HL-60/S4 treated with phorbol 12-myristate 13-acetate at 8.2 ng/mL for 4 days and 3 days (cell line): ENCODE data around the gene SYNGR1.
"Not testable (repeated sequence)": the region's sequence is repeated elsewhere in the genome, so short reads cannot be mapped to it uniquely, and the experiment has no call there.

Experiments
- in situ Hi-C: fragments of 300-500 bp; cut with MboI; formaldehyde crosslinking; loops from 2 replicates; pipeline ENCODE4 v1.15.0; 2022; ENCODE audit warnings: low sequenced_read_pairs

SYNGR1 gene

GRCh38 chr22:39350757-39351688, 1.2 kb downstream of the SYNGR1 start:
- in situ Hi-C loops: no loop called here

- in situ Hi-C loops: no loop called here
Measured at GRCh38 chr22:39351689-39352214, 2.0 kb downstream of the SYNGR1 start.

- in situ Hi-C loops: no loop called here
Measured at GRCh38 chr22:39352306-39352891, 2.6 kb downstream of the SYNGR1 start.

- in situ Hi-C loops: no loop called here
Measured at GRCh38 chr22:39353346-39353745, 3.6 kb downstream of the SYNGR1 start.

GRCh38 chr22:39355080-39355479, 5.3 kb downstream of the SYNGR1 start:
- in situ Hi-C loops: no loop called here

- in situ Hi-C loops: not testable (repeated sequence)
Measured at GRCh38 chr22:39355805-39356204, 6.0 kb downstream of the SYNGR1 start.

- in situ Hi-C loops: no loop called here
Measured at GRCh38 chr22:39356464-39356863, 6.7 kb downstream of the SYNGR1 start.

GRCh38 chr22:39357110-39358108, 7.6 kb downstream of the SYNGR1 start:
- in situ Hi-C loops: not testable (repeated sequence)

GRCh38 chr22:39358197-39358596, 8.4 kb downstream of the SYNGR1 start:
- in situ Hi-C loops: not testable (repeated sequence)

- in situ Hi-C loops: no loop called here
Measured at GRCh38 chr22:39359659-39360195, 9.9 kb downstream of the SYNGR1 start.

- in situ Hi-C loops: no loop called here
Measured at GRCh38 chr22:39360242-39360641, 10.5 kb downstream of the SYNGR1 start.

- in situ Hi-C loops: no loop called here
Measured at GRCh38 chr22:39360674-39361413, 11.1 kb downstream of the SYNGR1 start.

GRCh38 chr22:39361496-39361895, 11.7 kb downstream of the SYNGR1 start:
- in situ Hi-C loops: no loop called here

GRCh38 chr22:39362271-39362670, 12.5 kb downstream of the SYNGR1 start:
- in situ Hi-C loops: no loop called here

- in situ Hi-C loops: no loop called here
Measured at GRCh38 chr22:39362932-39363331, 13.1 kb downstream of the SYNGR1 start.

- in situ Hi-C loops: no loop called here
Measured at GRCh38 chr22:39363751-39364515, 14.1 kb downstream of the SYNGR1 start.

- in situ Hi-C loops: no loop called here
Measured at GRCh38 chr22:39364714-39365491, 15.1 kb downstream of the SYNGR1 start.

- in situ Hi-C loops: no loop called here
Measured at GRCh38 chr22:39365492-39365780, 15.6 kb downstream of the SYNGR1 start.

- in situ Hi-C loops: no loop called here
Measured at GRCh38 chr22:39367035-39367434, 17.2 kb downstream of the SYNGR1 start.
